Measurements from ENCODE around the gene PPP1R13L.

- TF ChIP-seq CTCF (IDR thresholded peaks at IDR 0.05; ENCODE audit: low read length) (no peak), EZH2 (optimal IDR thresholded peaks at IDR 0.05; ENCODE audit: low read depth, low read length) (no peak), EZH2phosphoT487 (IDR thresholded peaks at IDR 0.05; ENCODE audit: low read length) (no peak)
Measured at GRCh38 chr19:45391871-45392665, 12.8 kb downstream of the PPP1R13L start.

All from MM.1S (cell line).